Neutrophil (primary cell): Measurements from ENCODE around the gene NEO1.

Experiments used
- H3K27ac ChIP-seq: fragments of 200-600 bp; sonication (generic); 2 replicates; pipeline ENCODE4 v1.5.1; 2016; ENCODE audit warnings: mild to moderate bottlenecking, moderate library complexity
- H3K27me3 ChIP-seq: fragments of 200-600 bp; sonication (generic); 2 replicates; pipeline ENCODE4 v1.6.0; 2016; ENCODE audit warnings: mild to moderate bottlenecking
- H3K36me3 ChIP-seq: fragments of 200-600 bp; sonication (generic); 2 replicates; pipeline ENCODE4 v1.5.1; 2017
- H3K4me1 ChIP-seq, 2 experiments: fragments of 200-600 bp in 1 of 2; sonication (generic) in 1 of 2; 1 replicate in 1 of 2; 2 replicates in 1 of 2; pipeline versions ENCODE4 v1.5.1 to v1.6.1; 2013 to 2016; ENCODE audit warnings: low read depth in 1 of 2, low read length in 1 of 2, mild to moderate bottlenecking in 1 of 2, moderate library complexity in 1 of 2; ENCODE audit not compliant: control insufficient read depth in 1 of 2, insufficient read depth in 1 of 2
- H3K4me3 ChIP-seq, 2 experiments: fragments of 200-600 bp in 1 of 2; sonication (generic) in 1 of 2; 1 replicate in 1 of 2; 2 replicates in 1 of 2; pipeline ENCODE4 v1.5.1; 2013 to 2016; ENCODE audit warnings: low read depth in 1 of 2, low read length in 1 of 2, mild to moderate bottlenecking in 1 of 2, moderate library complexity in 1 of 2
- H3K9me3 ChIP-seq: fragments of 200-600 bp; sonication (generic); 2 replicates; pipeline ENCODE4 v1.5.1; 2016
- TF ChIP-seq, protein P1 (sequence below): fragments of 200-600 bp; sonication (generic); IDR thresholded peaks from 2 replicates; pipeline ENCODE4 v1.5.1; 2016; ENCODE audit warnings: antibody characterized with exemption

NEO1 gene

DNA sequence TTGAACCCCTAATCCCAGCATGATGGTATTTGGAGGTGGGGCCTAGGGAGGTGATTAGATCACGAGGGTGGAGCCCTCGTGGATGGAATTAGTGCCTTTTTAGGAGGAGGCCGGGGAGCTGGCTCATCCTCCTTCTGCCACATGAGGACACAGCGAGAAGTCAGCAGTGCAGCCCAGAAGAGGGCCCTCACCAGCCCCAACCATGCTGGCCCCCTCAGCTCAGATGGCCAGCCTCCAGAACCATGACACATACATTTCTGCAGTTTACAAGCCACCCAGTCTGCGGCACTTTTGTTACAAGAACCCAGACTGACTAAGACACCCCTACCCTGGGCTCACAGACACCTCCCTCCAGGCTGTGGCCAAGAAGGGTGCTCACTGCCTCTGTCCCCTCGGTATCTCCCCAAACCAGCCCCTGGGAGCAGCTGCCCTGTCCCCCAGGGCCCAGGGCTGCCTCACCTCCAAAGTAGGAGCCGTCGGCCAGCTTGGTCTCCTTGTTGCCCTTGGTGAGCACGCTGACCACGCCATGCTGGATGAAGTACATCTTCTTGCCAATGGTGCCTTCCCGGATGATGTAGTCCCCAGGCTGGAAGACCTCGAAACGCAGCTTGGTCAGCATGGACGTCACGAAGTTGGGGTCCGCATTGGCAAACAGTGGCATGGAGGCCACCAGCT is 272.4 kb downstream of the NEO1 start:
- TF ChIP-seq, protein P1, sequence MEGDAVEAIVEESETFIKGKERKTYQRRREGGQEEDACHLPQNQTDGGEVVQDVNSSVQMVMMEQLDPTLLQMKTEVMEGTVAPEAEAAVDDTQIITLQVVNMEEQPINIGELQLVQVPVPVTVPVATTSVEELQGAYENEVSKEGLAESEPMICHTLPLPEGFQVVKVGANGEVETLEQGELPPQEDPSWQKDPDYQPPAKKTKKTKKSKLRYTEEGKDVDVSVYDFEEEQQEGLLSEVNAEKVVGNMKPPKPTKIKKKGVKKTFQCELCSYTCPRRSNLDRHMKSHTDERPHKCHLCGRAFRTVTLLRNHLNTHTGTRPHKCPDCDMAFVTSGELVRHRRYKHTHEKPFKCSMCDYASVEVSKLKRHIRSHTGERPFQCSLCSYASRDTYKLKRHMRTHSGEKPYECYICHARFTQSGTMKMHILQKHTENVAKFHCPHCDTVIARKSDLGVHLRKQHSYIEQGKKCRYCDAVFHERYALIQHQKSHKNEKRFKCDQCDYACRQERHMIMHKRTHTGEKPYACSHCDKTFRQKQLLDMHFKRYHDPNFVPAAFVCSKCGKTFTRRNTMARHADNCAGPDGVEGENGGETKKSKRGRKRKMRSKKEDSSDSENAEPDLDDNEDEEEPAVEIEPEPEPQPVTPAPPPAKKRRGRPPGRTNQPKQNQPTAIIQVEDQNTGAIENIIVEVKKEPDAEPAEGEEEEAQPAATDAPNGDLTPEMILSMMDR: no peak
- no peak overlapping the region for H3K4me3 ChIP-seq
- H3K27me3 ChIP-seq: peaks cover 45% of the 10 kb centered on the region
- H3K36me3 ChIP-seq: no peaks in the 10 kb centered on the region
- no peaks in the 10 kb centered on the region for H3K9me3 ChIP-seq
- no peaks in the 10 kb centered on the region for H3K4me1 ChIP-seq
- no peak overlapping the region for H3K27ac ChIP-seq

DNA sequence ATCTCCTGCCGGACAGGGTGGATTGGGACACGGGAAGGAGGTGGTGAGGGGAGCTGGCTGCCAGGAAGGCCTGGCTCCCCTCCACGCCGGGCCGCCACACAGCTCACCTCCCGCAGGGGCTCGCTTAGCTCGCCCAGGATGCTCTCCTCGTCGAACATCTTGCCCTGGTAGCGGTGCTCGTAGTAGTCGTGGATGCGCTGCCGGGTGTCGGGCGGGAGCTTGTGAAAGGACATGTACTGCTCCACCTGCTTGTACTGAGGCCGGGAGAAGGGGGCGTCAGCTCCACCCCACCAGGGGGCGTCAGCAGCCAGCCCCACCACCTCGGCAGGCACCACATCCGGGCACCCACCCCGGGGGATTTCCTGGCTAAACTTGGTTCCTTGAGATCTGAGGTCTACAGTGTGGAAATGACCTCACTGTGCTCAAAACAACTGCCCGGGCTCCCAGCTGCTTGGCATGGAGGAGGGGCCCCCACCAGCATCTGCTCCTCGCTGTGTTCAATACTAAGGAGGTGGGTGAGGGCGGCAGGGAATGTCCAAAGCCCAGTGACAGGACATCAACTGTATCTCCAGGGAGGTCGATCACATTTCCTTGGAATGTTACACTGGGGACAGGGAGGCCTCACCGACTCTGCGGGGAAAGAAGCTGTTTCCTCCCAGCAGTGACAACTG is 273.1 kb downstream of the NEO1 start:
- H3K27ac ChIP-seq: no peak overlapping the region
- H3K36me3 ChIP-seq: no peaks in the 10 kb centered on the region
- H3K27me3 ChIP-seq: peaks cover 38% of the 10 kb centered on the region
- TF ChIP-seq, protein P1: no peak
- no peak overlapping the region for H3K4me3 ChIP-seq
- H3K4me1 ChIP-seq: no peaks in the 10 kb centered on the region
- no peaks in the 10 kb centered on the region for H3K9me3 ChIP-seq

DNA sequence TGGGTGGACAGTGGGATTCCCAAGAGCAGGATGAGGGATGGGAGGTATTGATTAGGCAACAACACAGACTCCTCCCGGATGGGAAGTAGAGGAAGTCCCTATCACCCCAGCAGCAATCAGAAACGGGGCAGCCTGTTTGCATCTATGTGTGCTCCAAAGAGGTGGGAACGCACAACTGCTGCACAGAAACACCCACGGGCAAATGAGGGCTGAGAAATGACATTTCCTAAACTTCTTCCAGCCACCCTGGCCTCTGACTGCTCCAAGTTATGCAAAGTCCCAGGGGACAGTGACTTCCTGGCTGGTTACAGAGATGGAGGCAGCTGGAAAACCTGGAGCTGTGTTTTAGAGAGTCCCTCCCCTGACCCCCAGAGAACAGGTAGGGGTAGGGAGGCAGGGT is 273.9 kb downstream of the NEO1 start:
- TF ChIP-seq, protein P1: no peak
- no peaks in the 10 kb centered on the region for H3K4me1 ChIP-seq
- peaks cover 30% of the 10 kb centered on the region for H3K27me3 ChIP-seq
- no peak overlapping the region for H3K4me3 ChIP-seq
- no peaks in the 10 kb centered on the region for H3K36me3 ChIP-seq
- no peaks in the 10 kb centered on the region for H3K9me3 ChIP-seq
- no peak overlapping the region for H3K27ac ChIP-seq

DNA sequence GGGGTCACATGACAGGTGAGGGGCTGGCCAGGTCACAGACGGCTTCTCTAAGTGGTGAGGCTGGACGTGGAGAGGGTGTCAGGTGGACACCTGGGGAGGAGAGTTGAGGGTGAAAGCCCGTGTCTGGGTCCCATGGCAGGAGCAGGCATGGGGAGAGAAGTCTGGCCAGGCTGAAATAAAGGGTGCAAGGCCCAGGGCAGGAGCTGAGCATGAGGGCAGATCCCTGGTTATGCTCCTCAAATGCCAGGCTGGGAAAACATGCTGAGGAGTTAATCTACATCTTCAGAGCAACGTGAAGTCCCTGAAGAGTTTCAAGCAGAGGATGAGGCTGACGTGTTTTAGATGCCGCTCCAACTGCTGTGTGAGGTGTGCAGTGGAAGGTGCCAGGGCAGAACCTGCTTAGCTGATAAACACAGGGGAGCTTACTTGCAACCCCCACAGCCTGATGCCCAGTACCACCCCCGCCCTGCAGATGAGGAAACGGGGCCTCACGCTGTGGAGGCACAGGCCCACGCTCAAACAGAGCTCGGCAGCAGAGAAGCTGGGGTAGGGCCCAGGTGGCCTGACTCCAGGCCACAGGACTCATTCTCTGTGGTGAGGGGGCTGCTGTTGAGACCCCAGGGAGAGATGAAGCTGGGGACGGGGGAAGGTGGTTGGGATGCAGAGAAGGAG is 276.0 kb downstream of the NEO1 start:
- Histone ChIP-seq H3K27ac (no peak overlapping the region), H3K4me3 (no peak overlapping the region), H3K27me3 (peaks cover 26% of the 10 kb centered on the region), H3K9me3 (no peaks in the 10 kb centered on the region), H3K4me1 (no peaks in the 10 kb centered on the region), H3K36me3 (no peaks in the 10 kb centered on the region)
- TF ChIP-seq, protein P1: no peak

DNA sequence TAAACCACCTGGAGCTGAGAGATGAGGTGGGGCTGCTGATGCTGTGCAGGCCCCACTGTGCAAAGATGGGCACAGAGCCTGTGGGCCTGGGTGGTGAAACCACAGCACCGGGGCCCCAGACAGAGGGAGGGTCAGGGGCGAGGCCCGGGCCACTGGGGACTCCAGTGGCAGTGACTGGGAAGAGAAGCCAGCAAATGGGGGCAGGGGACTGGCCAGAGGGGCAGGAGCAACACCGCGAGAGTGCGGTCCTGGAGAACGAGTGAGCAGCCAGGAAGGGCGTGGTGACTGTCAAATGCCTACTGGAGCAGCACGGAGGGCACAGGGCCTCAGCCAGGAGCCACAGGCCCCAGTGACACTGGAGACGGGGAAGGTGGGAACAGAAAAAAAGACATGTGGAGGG is 276.7 kb downstream of the NEO1 start:
- Histone ChIP-seq H3K27me3 (peaks cover 27% of the 10 kb centered on the region), H3K36me3 (no peaks in the 10 kb centered on the region), H3K4me1 (no peaks in the 10 kb centered on the region), H3K9me3 (no peaks in the 10 kb centered on the region), H3K4me3 (no peak overlapping the region), H3K27ac (no peak overlapping the region)
- TF ChIP-seq, protein P1: no peak
